Transverse colon (tissue), 3 donors: ENCODE results near the gene NCOA3.

Source experiments
- POLR2A ChIP-seq: fragments of 450-650 bp; IDR thresholded peaks from one replicate; pipeline ENCODE4 v1.6.1; 2016; ENCODE audit warnings: antibody characterized with exemption, mild to moderate bottlenecking, moderate library complexity
- POLR2AphosphoS5 ChIP-seq, 3 donors: sonication (generic); formaldehyde crosslinking; IDR thresholded peaks; one replicate each; pipeline ENCODE4 v1.6.1; 2016; ENCODE audit warnings: antibody characterized with exemption in 3 of 3

DNA sequence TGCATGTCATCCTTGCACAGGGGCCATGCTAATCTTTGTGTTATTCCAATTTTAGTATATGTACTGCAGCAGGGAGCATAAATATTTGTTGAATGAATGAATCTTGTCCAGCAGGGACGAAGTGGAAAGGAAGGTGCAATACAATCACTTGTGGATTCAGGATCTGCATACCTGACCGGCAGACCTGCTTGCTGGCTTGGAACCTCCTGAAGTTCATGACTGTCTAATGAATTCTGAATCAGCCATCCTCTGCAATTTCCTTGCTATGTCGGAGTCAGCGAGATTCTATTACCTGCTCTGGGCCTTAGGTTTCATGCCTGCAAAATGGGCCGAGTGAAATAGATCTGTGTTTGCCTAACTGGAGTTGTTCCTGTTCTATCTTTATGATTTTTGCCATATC is 17.4 kb upstream of the NCOA3 start:
- TF ChIP-seq POLR2A (no peak), POLR2AphosphoS5 (IDR thresholded peaks at IDR 0.05) (no peak)
